NCI-H460 (cell line): ENCODE results near the gene ZFP64. TPM values are rescaled to one million over a fixed set of nuclear protein-coding genes. Genes with fewer than 3 reads are reported as not detected.

Experiments used
- DNase-seq: peaks from one replicate; pipeline ENCODE4 v3.0.0-alpha.2; 2016; ENCODE audit warnings: low read depth; ENCODE audit errors: extremely low read depth
- total RNA-seq: library from RNA; depleted of rRNA; stranded (reverse); fragments of >200 nt; shearing (Covaris generic); gene quantifications from 2 replicates; pipeline ENCODE4 v1.2.3, GENCODE V29; 2014

Gene ZFP64
- total RNA-seq, 1 experiment from 2014 or later, result 35.9 TPM

GRCh38 chr20:52118016-52118623, 73.5 kb downstream of the ZFP64 start:
- DNase-seq, result no peak

- DNase-seq, result no peak
Observed at GRCh38 chr20:52110456-52110855, 81.1 kb downstream of the ZFP64 start.

GRCh38 chr20:52105442-52106422, 85.8 kb downstream of the ZFP64 start:
- DNase-seq, result no peak

GRCh38 chr20:52104546-52105441, 86.8 kb downstream of the ZFP64 start:
- DNase-seq, result peak; percentile 45

- no peak for DNase-seq
Observed at GRCh38 chr20:52103913-52104545, 87.5 kb downstream of the ZFP64 start.

- DNase-seq, result peak; percentile 22
Observed at GRCh38 chr20:52103335-52103912, 88.2 kb downstream of the ZFP64 start.

GRCh38 chr20:52102559-52102958, 89.0 kb downstream of the ZFP64 start:
- no peak for DNase-seq

- DNase-seq, result no peak
Observed at GRCh38 chr20:52102126-52102525, 89.5 kb downstream of the ZFP64 start.
